SH-SY5Y (cell line): ENCODE data around the gene IFT122.

Experiments
- GATA2 ChIP-seq: IDR thresholded peaks from 2 replicates; pipeline ENCODE4 v1.6.1; 2011; ENCODE audit warnings: mild to moderate bottlenecking, low read depth, low read length
- GATA3 ChIP-seq: IDR thresholded peaks from 2 replicates; pipeline ENCODE4 v1.6.1; 2011; ENCODE audit warnings: low read depth, mild to moderate bottlenecking, low read length, moderate library complexity

GRCh38 chr3:129536374-129536667 lies 96.3 kb downstream of the IFT122 start:
- TF ChIP-seq GATA3 (no peak), GATA2 (no peak)
